ENCODE measurements around the gene PCDHB16. TPM values are rescaled to one million over a fixed set of nuclear protein-coding genes. Genes with fewer than 3 reads are reported as not detected.
A peak's percentile ranks its signal among the peaks of the same experiment; 100 is the strongest.
"Not testable (repeated sequence)": the region's sequence is repeated elsewhere in the genome, so short reads cannot be mapped to it uniquely, and the experiment has no call there.

Gene PCDHB16
- polyA plus RNA-seq, result under 1 TPM; 0.08 to 0.16 TPM

DNA sequence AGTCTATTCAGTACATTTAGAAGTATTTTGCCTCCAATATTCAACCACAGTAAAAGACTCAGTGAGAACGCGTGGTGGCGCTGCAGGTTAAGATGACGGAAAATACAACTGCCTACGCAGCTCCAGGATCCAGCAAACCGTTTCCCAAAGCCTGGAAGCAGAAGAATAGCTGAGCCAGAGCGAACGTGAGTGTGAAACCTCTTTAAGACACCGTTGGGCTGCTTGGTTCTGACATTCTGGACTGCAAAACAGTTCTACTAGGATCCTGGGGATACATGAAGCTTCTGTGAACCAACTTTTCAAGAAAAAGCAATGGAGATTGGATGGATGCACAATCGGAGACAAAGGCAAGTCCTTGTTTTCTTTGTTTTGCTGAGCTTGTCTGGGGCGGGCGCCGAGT lies at the start of gene PCDHB16:
Gene PCDHB16 (plus strand): TSS at position 140 of the 400 bp plus-strand sequence. CDS start 173 bp downstream, at position 313.
- Histone ChIP-seq H3K27ac (ENCODE audit: low read depth in 2 of 2, low read length in 1 of 2) (no peak within 1 kb of the TSS), H3K36me3 (ENCODE audit: control insufficient read depth in 2 of 2, insufficient read depth in 2 of 2, low read length in 1 of 2) (no peaks in the 10 kb centered on the region), H3K4me3 (ENCODE audit: low read depth in 1 of 2, low read length in 2 of 2) (peak within 1 kb of the TSS in 1 of 2 donors; percentile 27), H3K27me3 (ENCODE audit: control insufficient read depth in 1 of 2, insufficient read depth in 2 of 2, low read length in 2 of 2) (no peaks in the 10 kb centered on the region), H3K9me3 (ENCODE audit: control insufficient read depth in 2 of 2, insufficient read depth in 1 of 2, low read depth in 1 of 2, low read length in 1 of 2) (peaks cover 4 to 23% of the 10 kb centered on the region in 2 donors), H3K4me1 (ENCODE audit: control insufficient read depth in 2 of 2, insufficient read depth in 2 of 2, low read length in 1 of 2) (no peaks in the 10 kb centered on the region)
- whole genome bisulfite sequencing, 2 donors, result 17 to 18% methylated on average over 13 of the region's 13 CpGs

DNA sequence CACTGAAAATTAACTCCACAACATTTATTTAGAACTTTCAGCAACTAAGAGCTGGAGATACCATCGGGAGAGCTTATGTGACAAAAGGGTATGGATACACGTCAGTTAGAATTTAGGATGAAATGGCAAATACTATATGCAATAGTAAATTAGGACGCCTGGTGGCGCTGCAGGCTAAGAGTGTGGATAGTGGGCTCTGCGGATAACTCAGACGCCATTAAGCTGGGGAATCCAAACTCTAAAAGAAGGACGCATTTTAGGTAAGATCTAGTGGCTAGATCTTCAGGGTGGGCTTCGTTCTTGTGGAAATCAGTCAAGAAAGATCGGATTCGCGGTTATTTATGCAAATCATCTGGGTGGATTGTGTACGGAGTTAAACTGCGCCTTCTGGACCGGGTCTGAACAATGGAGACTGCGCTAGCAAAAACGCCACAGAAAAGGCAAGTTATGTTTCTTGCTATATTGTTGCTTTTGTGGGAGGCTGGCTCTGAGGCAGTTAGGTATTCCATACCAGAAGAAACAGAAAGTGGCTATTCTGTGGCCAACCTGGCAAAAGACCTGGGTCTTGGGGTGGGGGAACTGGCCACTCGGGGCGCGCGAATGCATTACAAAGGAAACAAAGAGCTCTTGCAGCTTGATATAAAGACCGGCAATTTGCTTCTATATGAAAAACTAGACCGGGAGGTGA lies 47.0 kb upstream of the PCDHB16 start, which contains the start of gene PCDHB5:
Gene PCDHB5 (plus strand): TSS at position 177 of the 688 bp plus-strand sequence. CDS start 229 bp downstream, at position 406.
- Histone ChIP-seq H3K9me3 (ENCODE audit: control insufficient read depth in 2 of 2, insufficient read depth in 1 of 2, low read depth in 1 of 2, low read length in 1 of 2) (peaks cover 14 to 18% of the 10 kb centered on the region in 2 donors), H3K27me3 (ENCODE audit: control insufficient read depth in 1 of 2, insufficient read depth in 2 of 2, low read length in 2 of 2) (no peaks in the 10 kb centered on the region), H3K4me1 (ENCODE audit: control insufficient read depth in 2 of 2, insufficient read depth in 2 of 2, low read length in 1 of 2) (no peaks in the 10 kb centered on the region), H3K36me3 (ENCODE audit: control insufficient read depth in 2 of 2, insufficient read depth in 2 of 2, low read length in 1 of 2) (no peaks in the 10 kb centered on the region), H3K4me3 (ENCODE audit: low read depth in 1 of 2, low read length in 2 of 2) (peak within 1 kb of the TSS in 1 of 2 donors; percentile 31), H3K27ac (ENCODE audit: low read depth in 2 of 2, low read length in 1 of 2) (no peak within 1 kb of the TSS)
- 18 to 24% methylated on average over 22 of the region's 22 CpGs for WGBS, 2 donors

DNA sequence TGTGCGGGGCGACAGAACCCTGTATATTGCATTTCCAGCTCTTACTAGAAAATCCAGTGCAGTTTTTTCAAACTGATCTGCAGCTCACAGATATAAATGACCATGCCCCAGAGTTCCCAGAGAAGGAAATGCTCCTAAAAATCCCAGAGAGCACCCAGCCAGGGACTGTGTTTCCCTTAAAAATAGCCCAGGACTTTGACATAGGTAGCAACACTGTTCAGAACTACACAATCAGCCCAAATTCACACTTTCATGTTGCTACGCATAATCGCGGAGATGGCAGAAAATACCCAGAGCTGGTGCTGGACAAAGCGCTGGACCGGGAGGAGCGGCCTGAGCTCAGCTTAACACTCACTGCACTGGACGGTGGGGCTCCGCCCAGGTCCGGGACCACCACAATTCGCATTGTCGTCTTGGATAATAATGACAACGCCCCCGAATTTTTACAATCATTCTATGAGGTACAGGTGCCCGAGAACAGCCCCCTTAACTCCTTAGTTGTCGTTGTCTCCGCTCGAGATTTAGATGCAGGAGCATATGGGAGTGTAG lies 46.4 kb upstream of the PCDHB16 start:
- Histone ChIP-seq H3K4me1 (ENCODE audit: control insufficient read depth in 2 of 2, insufficient read depth in 2 of 2, low read length in 1 of 2) (no peaks in the 10 kb centered on the region), H3K9me3 (ENCODE audit: control insufficient read depth in 2 of 2, insufficient read depth in 1 of 2, low read depth in 1 of 2, low read length in 1 of 2) (peaks cover 14 to 18% of the 10 kb centered on the region in 2 donors), H3K27me3 (ENCODE audit: control insufficient read depth in 1 of 2, insufficient read depth in 2 of 2, low read length in 2 of 2) (no peaks in the 10 kb centered on the region), H3K4me3 (ENCODE audit: low read depth in 1 of 2, low read length in 2 of 2) (peak overlapping the region in 1 of 2 donors; percentile 31), H3K36me3 (ENCODE audit: control insufficient read depth in 2 of 2, insufficient read depth in 2 of 2, low read length in 1 of 2) (no peaks in the 10 kb centered on the region), H3K27ac (ENCODE audit: low read depth in 2 of 2, low read length in 1 of 2) (no peak overlapping the region)
- WGBS, 2 donors, result 43 to 49% methylated on average over 19 of the region's 19 CpGs

DNA sequence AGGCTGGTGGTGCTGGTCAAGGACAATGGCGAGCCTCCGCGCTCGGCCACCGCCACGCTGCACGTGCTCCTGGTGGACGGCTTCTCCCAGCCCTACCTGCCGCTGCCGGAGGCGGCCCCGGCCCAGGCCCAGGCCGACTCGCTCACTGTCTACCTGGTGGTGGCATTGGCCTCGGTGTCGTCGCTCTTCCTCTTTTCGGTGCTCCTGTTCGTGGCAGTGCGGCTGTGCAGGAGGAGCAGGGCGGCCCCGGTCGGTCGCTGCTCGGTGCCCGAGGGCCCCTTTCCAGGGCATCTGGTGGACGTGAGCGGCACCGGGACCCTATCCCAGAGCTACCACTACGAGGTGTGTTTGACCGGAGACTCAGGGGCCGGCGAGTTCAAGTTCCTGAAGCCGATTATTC lies 44.8 kb upstream of the PCDHB16 start:
- not testable (repeated sequence) for H3K27me3 ChIP-seq (ENCODE audit: control insufficient read depth in 1 of 2, insufficient read depth in 2 of 2, low read length in 2 of 2); H3K4me3 ChIP-seq (ENCODE audit: low read depth in 1 of 2, low read length in 2 of 2); H3K27ac ChIP-seq (ENCODE audit: low read depth in 2 of 2, low read length in 1 of 2); H3K36me3 ChIP-seq (ENCODE audit: control insufficient read depth in 2 of 2, insufficient read depth in 2 of 2, low read length in 1 of 2); H3K4me1 ChIP-seq (ENCODE audit: control insufficient read depth in 2 of 2, insufficient read depth in 2 of 2, low read length in 1 of 2)
- 46 to 54% methylated on average over 28 to 34 of the region's 34 CpGs for WGBS, 2 donors
- peaks cover 14 to 18% of the 10 kb centered on the region in 2 donors for H3K9me3 ChIP-seq (ENCODE audit: control insufficient read depth in 2 of 2, insufficient read depth in 1 of 2, low read depth in 1 of 2, low read length in 1 of 2)

DNA sequence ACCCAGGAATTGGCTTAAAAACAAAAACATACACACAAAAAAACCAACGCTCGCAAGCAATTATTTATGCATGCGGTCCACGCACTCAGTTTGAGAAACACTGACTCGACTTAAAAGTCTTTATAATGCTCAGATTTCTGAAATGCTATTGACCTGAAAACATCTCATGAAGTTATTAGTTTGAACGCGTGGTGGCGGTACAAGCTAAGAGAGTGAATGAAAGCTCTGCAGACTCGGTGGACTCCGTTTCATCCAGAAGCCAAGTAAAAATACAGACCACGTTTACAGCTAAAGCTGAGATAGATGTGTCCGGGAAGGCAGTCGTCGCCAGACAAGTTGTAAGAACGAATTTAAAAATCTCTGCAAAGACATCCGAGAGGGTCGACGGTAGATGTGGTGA lies 32.4 kb upstream of the PCDHB16 start, which contains the start of gene PCDHB6:
Gene PCDHB6 (plus strand): TSS at position 246 of the 400 bp plus-strand sequence. CDS start 201 bp downstream, outside the sequence.
- Histone ChIP-seq H3K27me3 (ENCODE audit: control insufficient read depth in 1 of 2, insufficient read depth in 2 of 2, low read length in 2 of 2) (no peaks in the 10 kb centered on the region), H3K9me3 (ENCODE audit: control insufficient read depth in 2 of 2, insufficient read depth in 1 of 2, low read depth in 1 of 2, low read length in 1 of 2) (peaks cover 7 to 17% of the 10 kb centered on the region in 2 donors), H3K4me3 (ENCODE audit: low read depth in 1 of 2, low read length in 2 of 2) (no peak within 1 kb of the TSS), H3K27ac (ENCODE audit: low read depth in 2 of 2, low read length in 1 of 2) (no peak within 1 kb of the TSS), H3K36me3 (ENCODE audit: control insufficient read depth in 2 of 2, insufficient read depth in 2 of 2, low read length in 1 of 2) (no peaks in the 10 kb centered on the region), H3K4me1 (ENCODE audit: control insufficient read depth in 2 of 2, insufficient read depth in 2 of 2, low read length in 1 of 2) (peaks cover 0 to 2% of the 10 kb centered on the region in 2 donors)
- WGBS, 2 donors, result 18 to 19% methylated on average over 18 of the region's 18 CpGs

DNA sequence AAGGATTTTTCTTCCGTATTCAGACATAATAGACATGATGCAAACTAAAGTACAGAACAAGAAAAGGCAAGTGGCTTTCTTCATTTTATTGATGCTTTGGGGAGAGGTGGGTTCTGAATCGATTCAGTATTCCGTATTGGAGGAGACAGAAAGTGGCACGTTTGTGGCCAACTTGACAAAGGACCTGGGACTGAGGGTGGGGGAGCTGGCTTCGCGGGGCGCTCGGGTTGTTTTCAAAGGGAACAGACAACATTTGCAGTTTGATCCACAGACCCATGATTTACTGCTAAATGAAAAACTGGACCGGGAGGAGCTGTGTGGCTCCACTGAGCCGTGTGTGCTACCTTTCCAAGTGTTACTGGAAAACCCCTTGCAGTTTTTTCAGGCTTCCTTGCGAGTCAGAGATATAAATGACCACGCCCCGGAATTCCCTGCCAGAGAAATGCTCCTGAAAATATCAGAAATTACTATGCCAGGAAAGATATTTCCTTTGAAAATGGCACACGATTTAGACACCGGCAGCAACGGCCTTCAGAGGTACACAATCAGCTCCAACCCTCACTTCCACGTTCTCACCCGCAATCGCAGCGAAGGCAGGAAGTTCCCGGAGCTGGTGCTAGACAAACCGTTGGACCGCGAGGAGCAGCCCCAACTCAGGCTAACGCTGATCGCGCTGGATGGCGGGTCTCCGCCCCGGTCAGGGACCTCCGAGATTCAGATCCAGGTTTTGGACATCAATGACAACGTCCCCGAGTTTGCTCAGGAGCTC lies 31.8 kb upstream of the PCDHB16 start:
- H3K9me3 ChIP-seq (ENCODE audit: control insufficient read depth in 2 of 2, insufficient read depth in 1 of 2, low read depth in 1 of 2, low read length in 1 of 2), result peaks cover 7 to 17% of the 10 kb centered on the region in 2 donors
- no peaks in the 10 kb centered on the region for H3K36me3 ChIP-seq (ENCODE audit: control insufficient read depth in 2 of 2, insufficient read depth in 2 of 2, low read length in 1 of 2)
- H3K27me3 ChIP-seq (ENCODE audit: control insufficient read depth in 1 of 2, insufficient read depth in 2 of 2, low read length in 2 of 2), result no peaks in the 10 kb centered on the region
- peaks cover 0 to 2% of the 10 kb centered on the region in 2 donors for H3K4me1 ChIP-seq (ENCODE audit: control insufficient read depth in 2 of 2, insufficient read depth in 2 of 2, low read length in 1 of 2)
- H3K27ac ChIP-seq (ENCODE audit: low read depth in 2 of 2, low read length in 1 of 2), result no peak overlapping the region
- 40 to 43% methylated on average over 33 of the region's 33 CpGs for WGBS, 2 donors
- no peak overlapping the region for H3K4me3 ChIP-seq (ENCODE audit: low read depth in 1 of 2, low read length in 2 of 2)

DNA sequence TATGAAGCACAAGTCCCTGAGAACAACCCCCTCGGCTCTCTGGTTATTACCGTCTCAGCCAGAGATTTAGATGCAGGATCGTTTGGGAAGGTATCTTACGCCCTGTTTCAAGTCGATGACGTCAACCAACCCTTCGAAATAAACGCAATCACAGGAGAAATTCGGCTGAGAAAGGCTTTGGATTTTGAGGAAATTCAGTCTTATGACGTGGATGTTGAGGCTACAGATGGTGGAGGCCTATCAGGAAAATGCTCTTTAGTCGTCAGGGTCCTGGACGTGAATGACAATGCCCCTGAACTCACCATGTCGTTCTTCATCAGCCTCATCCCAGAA lies 31.2 kb upstream of the PCDHB16 start:
- H3K4me1 ChIP-seq (ENCODE audit: control insufficient read depth in 2 of 2, insufficient read depth in 2 of 2, low read length in 1 of 2), result peaks cover 0 to 2% of the 10 kb centered on the region in 2 donors
- 31 to 41% methylated on average over 13 of the region's 13 CpGs for WGBS, 2 donors
- H3K27ac ChIP-seq (ENCODE audit: low read depth in 2 of 2, low read length in 1 of 2), result no peak overlapping the region
- peaks cover 7 to 19% of the 10 kb centered on the region in 2 donors for H3K9me3 ChIP-seq (ENCODE audit: control insufficient read depth in 2 of 2, insufficient read depth in 1 of 2, low read depth in 1 of 2, low read length in 1 of 2)
- H3K4me3 ChIP-seq (ENCODE audit: low read depth in 1 of 2, low read length in 2 of 2), result no peak overlapping the region
- H3K36me3 ChIP-seq (ENCODE audit: control insufficient read depth in 2 of 2, insufficient read depth in 2 of 2, low read length in 1 of 2), result no peaks in the 10 kb centered on the region
- no peaks in the 10 kb centered on the region for H3K27me3 ChIP-seq (ENCODE audit: control insufficient read depth in 1 of 2, insufficient read depth in 2 of 2, low read length in 2 of 2)

DNA sequence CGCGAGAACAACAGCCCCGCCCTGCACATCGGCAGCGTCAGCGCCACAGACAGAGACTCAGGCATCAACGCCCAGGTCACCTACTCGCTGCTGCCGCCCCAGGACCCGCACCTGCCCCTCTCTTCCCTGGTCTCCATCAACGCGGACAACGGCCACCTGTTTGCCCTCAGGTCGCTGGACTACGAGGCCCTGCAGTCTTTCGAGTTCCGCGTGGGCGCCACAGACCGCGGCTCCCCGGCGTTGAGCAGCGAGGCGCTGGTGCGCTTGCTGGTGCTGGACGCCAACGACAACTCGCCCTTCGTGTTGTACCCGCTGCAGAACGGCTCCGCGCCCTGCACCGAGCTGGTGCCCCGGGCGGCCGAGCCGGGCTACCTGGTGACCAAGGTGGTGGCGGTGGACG lies 30.6 kb upstream of the PCDHB16 start:
- H3K36me3 ChIP-seq (ENCODE audit: control insufficient read depth in 2 of 2, insufficient read depth in 2 of 2, low read length in 1 of 2); H3K4me1 ChIP-seq (ENCODE audit: control insufficient read depth in 2 of 2, insufficient read depth in 2 of 2, low read length in 1 of 2); H3K27ac ChIP-seq (ENCODE audit: low read depth in 2 of 2, low read length in 1 of 2); H3K27me3 ChIP-seq (ENCODE audit: control insufficient read depth in 1 of 2, insufficient read depth in 2 of 2, low read length in 2 of 2); H3K4me3 ChIP-seq (ENCODE audit: low read depth in 1 of 2, low read length in 2 of 2): not testable (repeated sequence)
- WGBS, 2 donors, result 37 to 41% methylated on average over 34 to 40 of the region's 41 CpGs
- peaks cover 10 to 20% of the 10 kb centered on the region in 2 donors for H3K9me3 ChIP-seq (ENCODE audit: control insufficient read depth in 2 of 2, insufficient read depth in 1 of 2, low read depth in 1 of 2, low read length in 1 of 2)

DNA sequence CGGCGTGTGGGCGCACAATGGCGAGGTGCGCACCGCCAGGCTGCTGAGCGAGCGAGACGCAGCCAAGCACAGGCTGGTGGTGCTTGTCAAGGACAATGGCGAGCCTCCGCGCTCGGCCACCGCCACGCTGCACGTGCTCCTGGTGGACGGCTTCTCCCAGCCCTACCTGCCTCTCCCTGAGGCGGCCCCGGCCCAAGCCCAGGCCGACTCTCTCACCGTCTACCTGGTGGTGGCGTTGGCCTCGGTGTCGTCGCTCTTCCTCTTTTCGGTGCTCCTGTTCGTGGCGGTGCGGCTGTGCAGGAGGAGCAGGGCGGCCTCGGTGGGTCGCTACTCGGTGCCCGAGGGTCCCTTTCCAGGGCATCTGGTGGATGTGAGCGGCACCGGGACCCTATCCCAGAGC lies 30.1 kb upstream of the PCDHB16 start:
- H3K27me3 ChIP-seq (ENCODE audit: control insufficient read depth in 1 of 2, insufficient read depth in 2 of 2, low read length in 2 of 2); H3K4me1 ChIP-seq (ENCODE audit: control insufficient read depth in 2 of 2, insufficient read depth in 2 of 2, low read length in 1 of 2); H3K27ac ChIP-seq (ENCODE audit: low read depth in 2 of 2, low read length in 1 of 2); H3K36me3 ChIP-seq (ENCODE audit: control insufficient read depth in 2 of 2, insufficient read depth in 2 of 2, low read length in 1 of 2); H3K4me3 ChIP-seq (ENCODE audit: low read depth in 1 of 2, low read length in 2 of 2): not testable (repeated sequence)
- peaks cover 12 to 20% of the 10 kb centered on the region in 2 donors for H3K9me3 ChIP-seq (ENCODE audit: control insufficient read depth in 2 of 2, insufficient read depth in 1 of 2, low read depth in 1 of 2, low read length in 1 of 2)
- WGBS, 2 donors, result 18 to 37% methylated on average over 17 to 36 of the region's 36 CpGs
